T-cell (primary cell): ENCODE results near the gene HBM. TPM values are rescaled to one million over a fixed set of nuclear protein-coding genes. Genes with fewer than 3 reads are reported as not detected.
"Not testable (repeated sequence)": the region's sequence is repeated elsewhere in the genome, so short reads cannot be mapped to it uniquely, and the experiment has no call there.

Experiments
- ATAC-seq, 4 experiments: fragments of 200-7000 bp in 3 of 4; fragments of 150-1000 bp in 1 of 4; cut with Tn5 transposase; replicated peaks in 1 of 4; 1 replicate in 3 of 4; 2 replicates in 1 of 4; pipeline ENCODE4 v1.10.0; 2021; ENCODE audit warnings: moderate library complexity in 3 of 4, mild to moderate bottlenecking in 2 of 4, moderate number of reproducible peaks in 1 of 4
- CTCF ChIA-PET, 2 donors: fragments of 300-600 bp; sonication (Branson Sonifier 250); formaldehyde crosslinking; loops; one replicate each; lab custom pipeline; 2022; ENCODE audit warnings: antibody characterized with exemption in 2 of 2; lab: Charles Lee
- POLR2A ChIA-PET, 2 donors: fragments of 300-600 bp; sonication (Branson Sonifier 250); formaldehyde crosslinking; loops; one replicate each; lab custom pipeline; 2022; ENCODE audit warnings: antibody characterized with exemption in 2 of 2; lab: Charles Lee
- DNase-seq, 35 experiments: peaks; one replicate each; pipeline versions ENCODE4 v3.0.0 to v3.0.0-alpha.2; 2013 to 2023
- H3K27ac ChIP-seq: one replicate; pipeline ENCODE4 v1.5.1; 2013; ENCODE audit warnings: low read length
- H3K27me3 ChIP-seq, 2 experiments: replicated peaks in 1 of 2; 1 replicate in 1 of 2; 2 replicates in 1 of 2; pipeline versions ENCODE4 v1.6.1 to v1.7.0; 2013; ENCODE audit warnings: low read length in 1 of 2, mixed read lengths in 1 of 2; ENCODE audit not compliant: control insufficient read depth in 2 of 2, insufficient read depth in 2 of 2; ENCODE audit errors: extremely low read depth in 1 of 2
- H3K36me3 ChIP-seq, 2 donors: 1 replicate in 1 of 2; 2 replicates in 1 of 2; pipeline versions ENCODE4 v1.6.1 to v1.7.0; 2013; ENCODE audit warnings: low read length in 1 of 2; ENCODE audit not compliant: control insufficient read depth in 2 of 2, insufficient read depth in 1 of 2; ENCODE audit errors: extremely low read depth in 1 of 2
- H3K4me1 ChIP-seq, 2 experiments: 1 replicate in 1 of 2; 2 replicates in 1 of 2; pipeline versions ENCODE4 v1.6.1 to v1.7.0; 2013; ENCODE audit warnings: low read length in 2 of 2, mixed read lengths in 1 of 2; ENCODE audit not compliant: insufficient read depth in 2 of 2, control insufficient read depth in 1 of 2; ENCODE audit errors: extremely low read depth in 1 of 2
- H3K4me3 ChIP-seq, 2 donors: 1 replicate in 1 of 2; 2 replicates in 1 of 2; pipeline versions ENCODE4 v1.5.1 to v1.7.0; 2013; ENCODE audit warnings: mild to moderate bottlenecking in 2 of 2, low read length in 1 of 2, moderate library complexity in 1 of 2; ENCODE audit not compliant: control insufficient read depth in 1 of 2; ENCODE audit errors: extremely low read depth in 1 of 2
- H3K9me3 ChIP-seq: 2 replicates; pipeline ENCODE4 v1.7.0; 2013
- H3K27ac Mint-ChIP-seq, 2 donors: one replicate each; pipeline ENCODE4 v1.8.0; 2020 to 2021; ENCODE audit warnings: mild to moderate bottlenecking in 2 of 2, mixed read lengths in 2 of 2
- H3K27me3 Mint-ChIP-seq, 2 donors: one replicate each; pipeline ENCODE4 v1.8.0; 2021 to 2022; ENCODE audit warnings: mixed read lengths in 2 of 2
- H3K36me3 Mint-ChIP-seq: one replicate; pipeline ENCODE4 v1.8.0; 2021; ENCODE audit warnings: mixed read lengths
- H3K4me1 Mint-ChIP-seq, 3 donors: one replicate each; pipeline ENCODE4 v1.8.0; 2020 to 2022; ENCODE audit warnings: mixed read lengths in 3 of 3, mild to moderate bottlenecking in 1 of 3
- H3K4me3 Mint-ChIP-seq, 3 donors: one replicate each; pipeline ENCODE4 v1.8.0; 2020 to 2022; ENCODE audit warnings: mild to moderate bottlenecking in 3 of 3, mixed read lengths in 3 of 3, moderate library complexity in 3 of 3
- H3K9me3 Mint-ChIP-seq, 3 donors: one replicate each; pipeline ENCODE4 v1.8.0; 2020 to 2022; ENCODE audit warnings: mixed read lengths in 3 of 3
- WGBS: methylation state at CpG from one replicate; pipeline ENCODE4 v1.1.5; 2013; ENCODE audit warnings: missing lambda C conversion rate; ENCODE audit not compliant: insufficient coverage; 5-methylcytosine and 5-hydroxymethylcytosine counted together
- total RNA-seq, 35 experiments: library from RNA in 6 of 35; stranded (reverse) in 6 of 35; fragments of 120-200 nt in 1 of 35; gene quantifications; one replicate each; pipeline versions ENCODE4 v1.2.1 to v1.2.4 and lab custom pipeline; 2013 to 2026

HBM gene
- total RNA-seq, 5 donors from 2014 or later (not counting 1 experiment from before 2014, with no cell fraction given) = not detected

- H3K27ac ChIP-seq, H3K4me1 Mint-ChIP-seq, DNase-seq, H3K36me3 ChIP-seq, H3K9me3 Mint-ChIP-seq, H3K9me3 ChIP-seq, H3K27ac Mint-ChIP-seq, H3K36me3 Mint-ChIP-seq, CTCF ChIA-PET, H3K4me3 ChIP-seq, POLR2A ChIA-PET: not testable (repeated sequence)
- Histone ChIP-seq H3K4me1 (peaks cover 2 to 10% of the 10 kb centered on the region in 2 experiments), H3K27me3 (peaks cover 6 to 49% of the 10 kb centered on the region in 2 experiments)
- peak overlapping the region in 1 of 3 donors; percentile 46 for H3K4me3 Mint-ChIP-seq
- WGBS = 89% methylated on average over 1 of the region's 6 CpGs
- peaks cover 11 to 36% of the 10 kb centered on the region in 2 donors for H3K27me3 Mint-ChIP-seq
- peak in 1 of 4 experiments; percentile 14 for ATAC-seq
Measured at GRCh38 chr16:153129-153521, 12.7 kb upstream of the HBM start.

GRCh38 chr16:153550-154216, 12.1 kb upstream of the HBM start:
- H3K4me3 ChIP-seq, POLR2A ChIA-PET, H3K9me3 ChIP-seq, CTCF ChIA-PET, H3K36me3 Mint-ChIP-seq, DNase-seq, H3K9me3 Mint-ChIP-seq, H3K4me1 Mint-ChIP-seq, H3K27ac Mint-ChIP-seq, H3K27ac ChIP-seq, H3K36me3 ChIP-seq: not testable (repeated sequence)
- peaks cover 6 to 44% of the 10 kb centered on the region in 2 experiments for H3K27me3 ChIP-seq
- peak; percentile 15 to 62 (median 51) for ATAC-seq
- H3K4me1 ChIP-seq = peaks cover 2 to 10% of the 10 kb centered on the region in 2 experiments
- WGBS = no CpG with 5 or more reads among the region's 74 CpGs
- H3K27me3 Mint-ChIP-seq = peaks cover 13 to 39% of the 10 kb centered on the region in 2 donors
- H3K4me3 Mint-ChIP-seq = peak overlapping the region in 1 of 3 donors; percentile 80

- WGBS = 8% methylated on average over 44 of the region's 59 CpGs
- Histone ChIP-seq H3K27ac (no peak overlapping the region), H3K9me3 (no peaks in the 10 kb centered on the region), H3K36me3 (no peaks in the 10 kb centered on the region), H3K4me3 (peak overlapping the region; percentile 26 to 32), H3K4me1 (peaks cover 2 to 10% of the 10 kb centered on the region in 2 experiments), H3K27me3 (peaks cover 6 to 43% of the 10 kb centered on the region in 2 experiments)
- Mint-ChIP-seq H3K4me1 (peaks cover 7 to 9% (median 8%) of the 10 kb centered on the region in 3 donors), H3K27me3 (peaks cover 14 to 38% of the 10 kb centered on the region in 2 donors), H3K36me3 (no peaks in the 10 kb centered on the region), H3K9me3 (no peaks in the 10 kb centered on the region), H3K27ac (no peak overlapping the region), H3K4me3 (peak overlapping the region; percentile 37 to 80 (median 58))
- POLR2A ChIA-PET = no interaction called here
- DNase-seq (peak in 1 of 35 experiments; percentile 17), ATAC-seq (peak; percentile 14 to 56 (median 46))
- CTCF ChIA-PET = no interaction called here
Measured at GRCh38 chr16:154217-155030, 11.4 kb upstream of the HBM start.

- POLR2A ChIA-PET = no interaction called here
- H3K27ac Mint-ChIP-seq = no peak overlapping the region
- Histone ChIP-seq H3K36me3 (no peaks in the 10 kb centered on the region), H3K4me3 (no peak overlapping the region), H3K9me3 (no peaks in the 10 kb centered on the region), H3K4me1 (peaks cover 2 to 10% of the 10 kb centered on the region in 2 experiments), H3K27me3 (peaks cover 6 to 47% of the 10 kb centered on the region in 2 experiments), H3K27ac (no peak overlapping the region)
- no peaks in the 10 kb centered on the region for H3K9me3 Mint-ChIP-seq
- peak overlapping the region; percentile 13 to 80 (median 58) for H3K4me3 Mint-ChIP-seq
- H3K36me3 Mint-ChIP-seq = no peaks in the 10 kb centered on the region
- CTCF ChIA-PET = no interaction called here
- no peak for DNase-seq
- H3K27me3 Mint-ChIP-seq = peaks cover 17 to 35% of the 10 kb centered on the region in 2 donors
- H3K4me1 Mint-ChIP-seq = peaks cover 7 to 9% (median 8%) of the 10 kb centered on the region in 3 donors
- WGBS = no CpG with 5 or more reads among the region's 7 CpGs
- no peak for ATAC-seq
Measured at GRCh38 chr16:155031-155398, 10.8 kb upstream of the HBM start.

GRCh38 chr16:159136-159849, 6.5 kb upstream of the HBM start:
- ChIA-PET CTCF (no interaction called here), POLR2A (no interaction called here)
- Histone ChIP-seq H3K4me3 (no peak overlapping the region), H3K27me3 (peaks cover 2 to 60% of the 10 kb centered on the region in 2 experiments), H3K4me1 (peaks cover 2 to 8% of the 10 kb centered on the region in 2 experiments), H3K9me3 (no peaks in the 10 kb centered on the region), H3K36me3 (no peaks in the 10 kb centered on the region), H3K27ac (no peak overlapping the region)
- peaks cover 29 to 43% of the 10 kb centered on the region in 2 donors for H3K27me3 Mint-ChIP-seq
- DNase-seq (no peak), ATAC-seq (no peak)
- no peak overlapping the region for H3K4me3 Mint-ChIP-seq
- H3K36me3 Mint-ChIP-seq = no peaks in the 10 kb centered on the region
- 51% methylated on average over 4 of the region's 6 CpGs for WGBS
- no peaks in the 10 kb centered on the region for H3K9me3 Mint-ChIP-seq
- H3K4me1 Mint-ChIP-seq = peaks cover 7 to 8% (median 7%) of the 10 kb centered on the region in 3 donors
- H3K27ac Mint-ChIP-seq = no peak overlapping the region

- ATAC-seq, H3K9me3 ChIP-seq, H3K27ac Mint-ChIP-seq, H3K4me1 Mint-ChIP-seq, H3K36me3 Mint-ChIP-seq, CTCF ChIA-PET, DNase-seq, POLR2A ChIA-PET, H3K4me3 ChIP-seq, H3K27ac ChIP-seq, H3K9me3 Mint-ChIP-seq, H3K4me1 ChIP-seq, H3K4me3 Mint-ChIP-seq, H3K36me3 ChIP-seq: not testable (repeated sequence)
- H3K27me3 ChIP-seq = peaks cover 0 to 55% of the 10 kb centered on the region in 2 experiments
- 79% methylated on average over 10 of the region's 20 CpGs for WGBS
- H3K27me3 Mint-ChIP-seq = peaks cover 23 to 40% of the 10 kb centered on the region in 2 donors
Measured at GRCh38 chr16:160242-160641, 5.5 kb upstream of the HBM start.
